Measurements from ENCODE around the gene PLSCR4.

Gene PLSCR4

DNA sequence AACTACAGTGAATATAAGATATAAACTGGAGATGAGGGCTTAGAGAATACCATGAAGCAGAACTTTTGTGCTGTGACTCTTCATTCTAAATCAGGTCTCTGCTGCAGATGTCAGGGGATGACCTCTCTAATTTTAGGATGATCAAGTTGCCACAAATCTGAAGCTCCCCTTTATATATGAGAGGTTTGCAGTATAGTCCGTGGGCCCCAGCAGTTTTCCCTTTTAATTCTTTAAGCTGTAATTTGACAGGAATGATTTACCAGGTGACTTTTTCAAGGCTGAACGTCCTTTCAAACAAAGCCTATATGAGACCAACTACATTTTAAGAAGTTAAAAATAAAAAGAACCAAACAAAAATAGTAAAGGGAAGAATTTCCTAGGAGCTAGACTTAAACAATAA is 85.0 kb downstream of the PLSCR4 start:
- TF ChIP-seq POLR2AphosphoS5 (IDR thresholded peaks at IDR 0.05; ENCODE audit: low read depth, low read length) (no peak), REST (IDR thresholded peaks at IDR 0.05; ENCODE audit: insufficient read depth in 1 of 2, low read depth in 2 of 2, low read length in 2 of 2) (no peak), TAF1 (IDR thresholded peaks at IDR 0.05; ENCODE audit: borderline replicate concordance, insufficient read depth, low read length) (no peak), FOXP2 (optimal IDR thresholded peaks at IDR 0.05; ENCODE audit: borderline replicate concordance, extremely low read depth, extremely low read length, insufficient read depth) (no peak), SIN3A (IDR thresholded peaks at IDR 0.05; ENCODE audit: borderline replicate concordance, insufficient read depth, low read length) (no peak)

GRCh38 chr3:146164971-146165769 is 85.7 kb downstream of the PLSCR4 start:
- TF ChIP-seq REST (IDR thresholded peaks at IDR 0.05; ENCODE audit: insufficient read depth in 1 of 2, low read depth in 2 of 2, low read length in 2 of 2) (no peak), FOXP2 (optimal IDR thresholded peaks at IDR 0.05; ENCODE audit: borderline replicate concordance, extremely low read depth, extremely low read length, insufficient read depth) (no peak), POLR2AphosphoS5 (IDR thresholded peaks at IDR 0.05; ENCODE audit: low read depth, low read length) (no peak), TAF1 (IDR thresholded peaks at IDR 0.05; ENCODE audit: borderline replicate concordance, insufficient read depth, low read length) (no peak), SIN3A (IDR thresholded peaks at IDR 0.05; ENCODE audit: borderline replicate concordance, insufficient read depth, low read length) (no peak)

DNA sequence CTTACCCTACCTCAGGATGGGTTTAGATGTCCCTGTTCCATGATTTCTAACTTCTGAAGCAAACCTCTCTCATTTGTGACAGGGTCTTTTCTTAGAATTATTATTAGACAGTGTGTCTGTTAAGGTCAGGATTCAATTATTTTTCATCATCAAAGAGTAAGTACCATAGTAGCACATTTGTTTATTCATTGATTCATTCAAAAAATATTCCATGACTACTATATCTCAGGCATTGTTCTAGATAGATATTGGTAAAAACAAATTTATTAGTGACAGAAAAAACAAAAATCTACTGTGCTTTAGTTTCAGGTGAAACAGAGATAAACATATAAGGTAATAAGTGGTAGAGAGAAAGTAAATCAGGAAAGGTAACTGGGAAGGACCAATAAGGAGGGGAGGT is 86.4 kb downstream of the PLSCR4 start:
- TF ChIP-seq POLR2AphosphoS5 (IDR thresholded peaks at IDR 0.05; ENCODE audit: low read depth, low read length) = no peak
- TF ChIP-seq FOXP2 (optimal IDR thresholded peaks at IDR 0.05; ENCODE audit: borderline replicate concordance, extremely low read depth, extremely low read length, insufficient read depth) = no peak
- no peak for TF ChIP-seq REST (IDR thresholded peaks at IDR 0.05; ENCODE audit: insufficient read depth in 1 of 2, low read depth in 2 of 2, low read length in 2 of 2)
- TF ChIP-seq SIN3A (IDR thresholded peaks at IDR 0.05; ENCODE audit: borderline replicate concordance, insufficient read depth, low read length) = no peak
- no peak for TF ChIP-seq TAF1 (IDR thresholded peaks at IDR 0.05; ENCODE audit: borderline replicate concordance, insufficient read depth, low read length)

GRCh38 chr3:146164071-146164470 is 86.8 kb downstream of the PLSCR4 start:
- TF ChIP-seq POLR2AphosphoS5 (IDR thresholded peaks at IDR 0.05; ENCODE audit: low read depth, low read length) (no peak), FOXP2 (optimal IDR thresholded peaks at IDR 0.05; ENCODE audit: borderline replicate concordance, extremely low read depth, extremely low read length, insufficient read depth) (no peak), TAF1 (IDR thresholded peaks at IDR 0.05; ENCODE audit: borderline replicate concordance, insufficient read depth, low read length) (no peak)

DNA sequence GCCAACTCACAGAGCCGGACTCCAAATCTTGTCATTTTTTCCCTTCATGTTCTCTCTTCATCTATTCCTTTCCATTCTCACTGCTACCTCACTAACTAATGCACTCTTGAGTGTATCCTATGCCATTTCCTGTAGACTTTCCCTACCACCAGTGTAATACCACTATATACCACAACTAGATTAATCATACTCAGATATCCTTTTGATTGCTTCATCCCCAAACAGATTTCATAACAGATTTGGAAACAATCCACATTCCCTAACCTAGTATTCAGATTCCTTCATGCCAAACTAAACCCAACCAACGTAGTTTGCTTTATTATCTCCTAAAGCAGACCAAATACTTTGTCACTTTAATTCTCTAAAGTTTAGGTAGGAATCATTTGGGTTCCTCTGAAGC is 87.3 kb downstream of the PLSCR4 start:
- TF ChIP-seq FOXP2 (optimal IDR thresholded peaks at IDR 0.05; ENCODE audit: borderline replicate concordance, extremely low read depth, extremely low read length, insufficient read depth) (no peak), REST (IDR thresholded peaks at IDR 0.05; ENCODE audit: insufficient read depth in 1 of 2, low read depth in 2 of 2, low read length in 2 of 2) (no peak), SIN3A (IDR thresholded peaks at IDR 0.05; ENCODE audit: borderline replicate concordance, insufficient read depth, low read length) (no peak), POLR2AphosphoS5 (IDR thresholded peaks at IDR 0.05; ENCODE audit: low read depth, low read length) (no peak), TAF1 (IDR thresholded peaks at IDR 0.05; ENCODE audit: borderline replicate concordance, insufficient read depth, low read length) (no peak)
